Dendritic cell treated with granulocyte-macrophage colony-stimulating factor and Interleukin-4, amounts not matched to agents 40 ng/mL and 50 ng/mL, for 4 days (primary cell): ENCODE data around the gene FAM25A.
"Not testable (repeated sequence)": the region's sequence is repeated elsewhere in the genome, so short reads cannot be mapped to it uniquely, and the experiment has no call there.

Experiments used
- H3K27ac Mint-ChIP-seq: one replicate; pipeline ENCODE4 v1.8.0; 2022; ENCODE audit warnings: mild to moderate bottlenecking, mixed read lengths
- H3K27me3 Mint-ChIP-seq: one replicate; pipeline ENCODE4 v1.8.0; 2022; ENCODE audit warnings: mild to moderate bottlenecking, mixed read lengths
- H3K36me3 Mint-ChIP-seq: one replicate; pipeline ENCODE4 v1.8.0; 2022; ENCODE audit warnings: low read depth, mixed read lengths
- H3K4me1 Mint-ChIP-seq: one replicate; pipeline ENCODE4 v1.8.0; 2022; ENCODE audit warnings: low read depth, mixed read lengths
- H3K4me3 Mint-ChIP-seq: one replicate; pipeline ENCODE4 v1.8.0; 2022; ENCODE audit warnings: mild to moderate bottlenecking, moderate library complexity, mixed read lengths
- H3K9me3 Mint-ChIP-seq: one replicate; pipeline ENCODE4 v1.8.0; 2022; ENCODE audit warnings: mixed read lengths
- intact Hi-C: fragments of 100-400 bp; cut with micrococcal nuclease; formaldehyde crosslinking; loops from one replicate; pipeline ENCODE4 v1.15.0; 2022

The FAM25A gene

GRCh38 chr10:87026747-87027508, 6.8 kb downstream of the FAM25A start:
- H3K4me1 Mint-ChIP-seq, H3K27ac Mint-ChIP-seq, intact Hi-C loops, H3K9me3 Mint-ChIP-seq, H3K27me3 Mint-ChIP-seq, H3K4me3 Mint-ChIP-seq, H3K36me3 Mint-ChIP-seq: not testable (repeated sequence)

GRCh38 chr10:87030419-87030818, 10.3 kb downstream of the FAM25A start:
- H3K4me3 Mint-ChIP-seq, H3K4me1 Mint-ChIP-seq, intact Hi-C loops, H3K27me3 Mint-ChIP-seq, H3K36me3 Mint-ChIP-seq, H3K27ac Mint-ChIP-seq, H3K9me3 Mint-ChIP-seq: not testable (repeated sequence)

- Mint-ChIP-seq H3K9me3 (no peaks in the 10 kb centered on the region), H3K27me3 (no peaks in the 10 kb centered on the region), H3K36me3 (no peaks in the 10 kb centered on the region), H3K27ac (no peak overlapping the region), H3K4me3 (no peak overlapping the region), H3K4me1 (peaks cover 5% of the 10 kb centered on the region)
- intact Hi-C loops = no loop called here
Observed at GRCh38 chr10:87030912-87031635, 11.0 kb downstream of the FAM25A start.

- H3K36me3 Mint-ChIP-seq = no peaks in the 10 kb centered on the region
- intact Hi-C loops = no loop called here
- no peak overlapping the region for H3K4me3 Mint-ChIP-seq
Observed at GRCh38 chr10:87036623-87037022, 16.5 kb downstream of the FAM25A start.

GRCh38 chr10:87038286-87038717, 18.2 kb downstream of the FAM25A start:
- no peak overlapping the region for H3K4me3 Mint-ChIP-seq
- intact Hi-C loops = no loop called here
- H3K36me3 Mint-ChIP-seq = peaks cover 9% of the 10 kb centered on the region
- H3K9me3 Mint-ChIP-seq = no peaks in the 10 kb centered on the region
- peaks cover 2% of the 10 kb centered on the region for H3K27me3 Mint-ChIP-seq
- H3K4me1 Mint-ChIP-seq = peaks cover 5% of the 10 kb centered on the region
- no peak overlapping the region for H3K27ac Mint-ChIP-seq

More at GRCh38 chr10:87036623-87037022, 16.5 kb downstream of the FAM25A start:
- Mint-ChIP-seq H3K9me3 (no peaks in the 10 kb centered on the region), H3K4me1 (peaks cover 5% of the 10 kb centered on the region), H3K27ac (no peak overlapping the region), H3K27me3 (peaks cover 2% of the 10 kb centered on the region)

GRCh38 chr10:87038786-87039185, 18.7 kb downstream of the FAM25A start:
- Mint-ChIP-seq H3K4me3 (no peak overlapping the region), H3K36me3 (peaks cover 14% of the 10 kb centered on the region), H3K9me3 (no peaks in the 10 kb centered on the region), H3K27ac (no peak overlapping the region), H3K4me1 (peaks cover 5% of the 10 kb centered on the region), H3K27me3 (peaks cover 2% of the 10 kb centered on the region)
- intact Hi-C loops = no loop called here

- H3K27ac Mint-ChIP-seq, H3K4me3 Mint-ChIP-seq, intact Hi-C loops, H3K9me3 Mint-ChIP-seq, H3K4me1 Mint-ChIP-seq, H3K27me3 Mint-ChIP-seq: not testable (repeated sequence)
- peaks cover 48% of the 10 kb centered on the region for H3K36me3 Mint-ChIP-seq
Observed at GRCh38 chr10:87043579-87043978, 23.5 kb downstream of the FAM25A start.

- intact Hi-C loops = no loop called here
- H3K4me3 Mint-ChIP-seq = no peak overlapping the region
- H3K9me3 Mint-ChIP-seq = no peaks in the 10 kb centered on the region
- H3K27ac Mint-ChIP-seq = no peak overlapping the region
- no peaks in the 10 kb centered on the region for H3K27me3 Mint-ChIP-seq
- no peaks in the 10 kb centered on the region for H3K4me1 Mint-ChIP-seq
- peaks cover 67% of the 10 kb centered on the region for H3K36me3 Mint-ChIP-seq
Observed at GRCh38 chr10:87045434-87045938, 25.4 kb downstream of the FAM25A start.

GRCh38 chr10:87053111-87053510, 33.0 kb downstream of the FAM25A start:
- Mint-ChIP-seq H3K27me3 (no peaks in the 10 kb centered on the region), H3K36me3 (peaks cover 72% of the 10 kb centered on the region), H3K27ac (no peak overlapping the region), H3K4me3 (no peak overlapping the region), H3K9me3 (no peaks in the 10 kb centered on the region), H3K4me1 (no peaks in the 10 kb centered on the region)
- intact Hi-C loops = no loop called here

GRCh38 chr10:87053577-87054181, 33.6 kb downstream of the FAM25A start:
- H3K9me3 Mint-ChIP-seq = no peaks in the 10 kb centered on the region
- intact Hi-C loops = loop anchor here (2.0 kb wide), 1 partner anchor 41 kb away; the partner anchor contains the start of genes GLUD1 and SHLD2
- H3K4me3 Mint-ChIP-seq = no peak overlapping the region
- H3K27me3 Mint-ChIP-seq = no peaks in the 10 kb centered on the region
- H3K27ac Mint-ChIP-seq = no peak overlapping the region
- H3K36me3 Mint-ChIP-seq = peaks cover 72% of the 10 kb centered on the region
- no peaks in the 10 kb centered on the region for H3K4me1 Mint-ChIP-seq

- intact Hi-C loops = loop anchor here (2.0 kb wide), 1 partner anchor 40 kb away; the partner anchor contains the start of genes GLUD1 and SHLD2
- H3K4me1 Mint-ChIP-seq = no peaks in the 10 kb centered on the region
- H3K27ac Mint-ChIP-seq = no peak overlapping the region
- no peak overlapping the region for H3K4me3 Mint-ChIP-seq
- H3K27me3 Mint-ChIP-seq = no peaks in the 10 kb centered on the region
- peaks cover 72% of the 10 kb centered on the region for H3K36me3 Mint-ChIP-seq
- H3K9me3 Mint-ChIP-seq = no peaks in the 10 kb centered on the region
Observed at GRCh38 chr10:87054373-87055295, 34.5 kb downstream of the FAM25A start.

- Mint-ChIP-seq H3K4me3 (no peak overlapping the region), H3K27me3 (no peaks in the 10 kb centered on the region), H3K27ac (no peak overlapping the region), H3K4me1 (no peaks in the 10 kb centered on the region), H3K9me3 (no peaks in the 10 kb centered on the region), H3K36me3 (peaks cover 74% of the 10 kb centered on the region)
- intact Hi-C loops = no loop called here
Observed at GRCh38 chr10:87058171-87058570, 38.1 kb downstream of the FAM25A start.

- Mint-ChIP-seq H3K4me1 (no peaks in the 10 kb centered on the region), H3K4me3 (no peak overlapping the region), H3K36me3 (peaks cover 81% of the 10 kb centered on the region), H3K27me3 (no peaks in the 10 kb centered on the region), H3K9me3 (no peaks in the 10 kb centered on the region), H3K27ac (no peak overlapping the region)
- intact Hi-C loops = no loop called here
Observed at GRCh38 chr10:87059401-87059800, 39.3 kb downstream of the FAM25A start.
